Endothelial cell of umbilical vein (primary cell): ENCODE measurements around the gene ABCC1. TPM values are rescaled to one million over a fixed set of nuclear protein-coding genes. Genes with fewer than 3 reads are reported as not detected.

ENCODE experiments used
- BruUV-seq: library from RNA; stranded (reverse); fragments of 400-500 nt; replicated peaks from 2 replicates; lab custom pipeline; 2021; lab: Mats Ljungman, UMichigan
- CTCF ChIA-PET: fragments of 300-600, 350-600 bp; sonication (Branson Sonifier 250); formaldehyde crosslinking; loops from one replicate; lab custom pipeline; 2021; ENCODE audit warnings: antibody characterized with exemption, inconsistent platforms; lab: Charles Lee
- POLR2A ChIA-PET: fragments of 300-600, 350-600 bp; sonication (Branson Sonifier 250); formaldehyde crosslinking; loops from one replicate; lab custom pipeline; 2021; ENCODE audit warnings: antibody characterized with exemption, inconsistent platforms; lab: Charles Lee
- DNase-seq: peaks from one replicate; pipeline ENCODE4 v3.0.0-alpha.2; 2011; ENCODE audit warnings: low read depth, low spot score
- FAIRE-seq: peaks from 2 replicates; lab custom pipeline; 2011; peaks lifted over from hg19 to GRCh38; lab: Jason Lieb, UNC
- H2AFZ ChIP-seq: 2 replicates; pipeline ENCODE4 v1.6.0; 2012; ENCODE audit warnings: low read depth, low read length, control low read depth, inconsistent platforms
- H3K27ac ChIP-seq: 2 replicates; pipeline ENCODE4 v1.5.1; 2011; ENCODE audit warnings: low read depth, mild to moderate bottlenecking, control low read depth, low read length, moderate library complexity; ENCODE audit not compliant: insufficient read depth
- H3K27me3 ChIP-seq, 2 experiments: 2 replicates each; pipeline versions ENCODE4 v1.6.0 to v1.6.1; 2011; ENCODE audit warnings: low read length in 2 of 2, mixed read lengths in 1 of 2; ENCODE audit not compliant: control insufficient read depth in 2 of 2, insufficient read depth in 2 of 2
- H3K36me3 ChIP-seq, 2 experiments: 2 replicates in 1 of 2; 3 replicates in 1 of 2; pipeline ENCODE4 v1.5.1; 2011; ENCODE audit warnings: low read length in 2 of 2, mild to moderate bottlenecking in 1 of 2, moderate library complexity in 1 of 2; ENCODE audit not compliant: control insufficient read depth in 2 of 2, insufficient read depth in 2 of 2; ENCODE audit errors: extremely low read depth in 1 of 2
- H3K4me1 ChIP-seq: 3 replicates; pipeline ENCODE4 v1.5.1; 2011; ENCODE audit warnings: mild to moderate bottlenecking, low read length; ENCODE audit not compliant: control insufficient read depth, insufficient read depth; ENCODE audit errors: extremely low read depth
- H3K4me2 ChIP-seq: 2 replicates; pipeline ENCODE4 v1.6.1; 2011; ENCODE audit warnings: low read length, control low read depth, mixed read lengths; ENCODE audit not compliant: insufficient read depth
- H3K4me3 ChIP-seq, 3 experiments: fragments of 200-600 bp in 1 of 3; sonication (generic), shearing (Covaris generic) in 1 of 3; replicated peaks in 1 of 3; 2 replicates each; pipeline ENCODE4 v1.5.1; 2011 to 2016; ENCODE audit warnings: control low read depth in 3 of 3, low read length in 3 of 3, mild to moderate bottlenecking in 2 of 3, inconsistent platforms in 1 of 3, low read depth in 1 of 3, moderate library complexity in 1 of 3; ENCODE audit not compliant: insufficient read depth in 1 of 3
- H3K79me2 ChIP-seq: 2 replicates; pipeline ENCODE4 v1.6.0; 2012; ENCODE audit warnings: low read length, inconsistent platforms; ENCODE audit not compliant: control insufficient read depth, insufficient read depth
- H3K9ac ChIP-seq: replicated peaks from 2 replicates; pipeline ENCODE3; 2011; ENCODE audit warnings: low read length, control low read depth; ENCODE audit not compliant: insufficient read depth; ENCODE audit errors: extremely low read depth
- H3K9me1 ChIP-seq: replicated peaks from 3 replicates; pipeline ENCODE4 v1.6.0; 2011; ENCODE audit warnings: mild to moderate bottlenecking, low read length; ENCODE audit not compliant: control insufficient read depth, insufficient read depth; ENCODE audit errors: extremely low read depth
- H3K9me3 ChIP-seq: replicated peaks from 2 replicates; pipeline ENCODE4 v1.5.1; 2012; ENCODE audit warnings: low read length, inconsistent platforms; ENCODE audit not compliant: control insufficient read depth, insufficient read depth
- H4K20me1 ChIP-seq: replicated peaks from 2 replicates; pipeline ENCODE3; 2011; ENCODE audit warnings: mild to moderate bottlenecking, low read length; ENCODE audit not compliant: control insufficient read depth, insufficient read depth; ENCODE audit errors: extremely low read depth
- CTCF ChIP-seq, 2 donors: IDR thresholded peaks; 1 replicate in 1 of 2; 2 replicates in 1 of 2; pipeline ENCODE4 v1.5.1; 2011; ENCODE audit warnings: low read length in 2 of 2, mild to moderate bottlenecking in 2 of 2, moderate library complexity in 2 of 2, control low read depth in 1 of 2, inconsistent platforms in 1 of 2, low read depth in 1 of 2; ENCODE audit not compliant: insufficient read depth in 1 of 2; ENCODE audit errors: extremely low read depth in 1 of 2
- EZH2 ChIP-seq: IDR thresholded peaks from 2 replicates; pipeline ENCODE4 v1.6.1; 2012; ENCODE audit warnings: borderline replicate concordance, low read depth, mild to moderate bottlenecking, moderate library complexity, low read length, inconsistent platforms; ENCODE audit not compliant: severe bottlenecking
- FOS ChIP-seq: IDR thresholded peaks from 2 replicates; pipeline ENCODE4 v1.6.1; 2011; ENCODE audit warnings: mild to moderate bottlenecking, low read length, moderate library complexity, borderline replicate concordance; ENCODE audit not compliant: insufficient read depth
- GATA2 ChIP-seq: IDR thresholded peaks from 2 replicates; pipeline ENCODE4 v1.7.0; 2011; ENCODE audit warnings: low read depth, mild to moderate bottlenecking, moderate library complexity, mixed read lengths, low read length; ENCODE audit not compliant: insufficient read length, insufficient read depth
- JUN ChIP-seq: IDR thresholded peaks from 2 replicates; pipeline ENCODE4 v1.6.1; 2011; ENCODE audit warnings: borderline replicate concordance, low read depth; ENCODE audit not compliant: insufficient read length, insufficient read depth
- MAX ChIP-seq: IDR thresholded peaks from 2 replicates; pipeline ENCODE4 v1.6.1; 2011; ENCODE audit not compliant: insufficient read depth, insufficient read length
- MYC ChIP-seq: IDR thresholded peaks from one replicate; pipeline ENCODE4 v1.6.1; 2011; ENCODE audit warnings: mild to moderate bottlenecking, low read depth, low read length
- POLR2A ChIP-seq: IDR thresholded peaks from 2 replicates; pipeline ENCODE4 v1.6.1; 2012; ENCODE audit warnings: low read depth, mild to moderate bottlenecking, control low read depth, low read length
- POLR2AphosphoS5 ChIP-seq: IDR thresholded peaks from 2 replicates; pipeline ENCODE4 v1.6.1; 2012; ENCODE audit warnings: low read depth, mild to moderate bottlenecking, control low read depth, low read length, moderate library complexity; ENCODE audit not compliant: insufficient read depth
- dilution Hi-C: fragments of 300-500 bp; cut with MboI; formaldehyde crosslinking; loops from one replicate; pipeline ENCODE4 v1.15.0; 2019; ENCODE audit warnings: low sequenced_read_pairs; ENCODE audit not compliant: extremely low pct_ligation_motif_present
- intact Hi-C: fragments of 100-400 bp; cut with micrococcal nuclease; formaldehyde crosslinking; loops from one replicate; pipeline ENCODE4 v1.10.0; 2022
- polyA plus RNA-seq, 4 experiments: library from polyadenylated mRNA; depleted of rRNA in 3 of 4; stranded (reverse) in 3 of 4; unstranded in 1 of 4; fragments of >200 nt; gene quantifications; 2 replicates each; pipeline versions ENCODE4 v1.2.1 to v1.2.3, GENCODE V29; 2011 to 2012; ENCODE audit warnings: missing spikeins in 1 of 4
- total RNA-seq: library from RNA; stranded (reverse); gene quantifications from 2 replicates; pipeline ENCODE4 v1.2.3, GENCODE V29; 2021

The ABCC1 gene
- total and polyA plus RNA-seq, 2 donors (not counting 3 experiments of a cell fraction or from before 2014, with no cell fraction given): 46.1 to 89.2 TPM

- H3K79me2 ChIP-seq: peaks cover 35% of the 10 kb centered on the region
- FAIRE-seq (no peak), DNase-seq (peak; percentile 26)
- no peak overlapping the region for H3K27ac ChIP-seq
- no peak overlapping the region for H3K4me3 ChIP-seq
- TF ChIP-seq GATA2: peak; percentile 40
- TF ChIP-seq EZH2: no peak
- no peaks in the 10 kb centered on the region for H4K20me1 ChIP-seq
- H3K9me3 ChIP-seq: no peaks in the 10 kb centered on the region
- dilution Hi-C loops: no loop called here
- H3K27me3 ChIP-seq: no peaks in the 10 kb centered on the region
- intact Hi-C loops: loop anchor here (10.0 kb wide), 1 partner anchor 95 kb away; no protein-coding TSS in a partner anchor
- H3K4me1 ChIP-seq: peaks cover 36% of the 10 kb centered on the region
- H3K9me1 ChIP-seq: no peaks in the 10 kb centered on the region
- H2AFZ ChIP-seq: no peak overlapping the region
- H3K36me3 ChIP-seq: peaks cover 5 to 7% of the 10 kb centered on the region in 2 experiments
- POLR2A ChIA-PET: no interaction called here
- BruUV-seq: no TSS peak
- no peak overlapping the region for H3K9ac ChIP-seq
- CTCF ChIA-PET: interaction anchor here (0.9 to 4.7 kb wide), 4 partner anchors 13 to 155 kb away, joined by 3 to 37 read pairs (median 4); no protein-coding TSS in a partner anchor
- no peak overlapping the region for H3K4me2 ChIP-seq
Measured at GRCh38 chr16:16029431-16030011, 80.1 kb downstream of the ABCC1 start.

GRCh38 chr16:16030449-16030848, 81.0 kb downstream of the ABCC1 start:
- intact Hi-C loops: no loop called here
- Histone ChIP-seq H3K9me1 (no peaks in the 10 kb centered on the region), H3K4me3 (no peak overlapping the region), H3K36me3 (peaks cover 5 to 7% of the 10 kb centered on the region in 2 experiments), H3K27ac (no peak overlapping the region), H4K20me1 (no peaks in the 10 kb centered on the region), H3K79me2 (peaks cover 35% of the 10 kb centered on the region), H3K4me1 (peaks cover 30% of the 10 kb centered on the region), H2AFZ (no peak overlapping the region), H3K27me3 (no peaks in the 10 kb centered on the region), H3K4me2 (no peak overlapping the region), H3K9me3 (no peaks in the 10 kb centered on the region), H3K9ac (no peak overlapping the region)
- TF ChIP-seq JUN (no peak), POLR2A (no peak), FOS (no peak), EZH2 (no peak), POLR2AphosphoS5 (no peak), GATA2 (no peak), CTCF (IDR thresholded peaks at IDR 0.05; ENCODE audit: extremely low read depth in 1 of 2, insufficient read depth in 1 of 2, low read depth in 1 of 2, low read length in 2 of 2) (no peak), MYC (no peak), MAX (no peak)
- ChIA-PET CTCF (interaction anchor here (0.7 to 4.7 kb wide), 6 partner anchors 8 to 155 kb away, joined by 3 to 37 read pairs (median 3); partner anchors contain the start of gene CEP20), POLR2A (no interaction called here)
- FAIRE-seq: no peak
- no peak for DNase-seq
- no TSS peak for BruUV-seq
- dilution Hi-C loops: no loop called here
